GM12878 (cell line): ENCODE data around the gene TLE2. TPM values are rescaled to one million over a fixed set of nuclear protein-coding genes. Genes with fewer than 3 reads are reported as not detected.

Experiments
- ATAC-seq: fragments of 200-7000 bp; cut with Tn5 transposase; 3 replicates; pipeline ENCODE4 v1.9.1; 2020; ENCODE audit warnings: mild to moderate bottlenecking, moderate library complexity
- BruUV-seq: library from RNA; stranded (reverse); fragments of 400-500 nt; replicated peaks from 2 replicates; lab custom pipeline; 2021; lab: Mats Ljungman, UMichigan
- CTCF ChIA-PET: fragments of 300-600 bp; sonication (Branson Sonifier 250); formaldehyde crosslinking; extraction: SDS; loops from one replicate; lab custom pipeline; 2021; ENCODE audit warnings: inconsistent platforms; lab: Yijun Ruan, JAX
- POLR2A ChIA-PET: fragments of 350-600 bp; formaldehyde crosslinking; extraction: SDS; loops from one replicate; lab custom pipeline; 2021; ENCODE audit warnings: inconsistent platforms; lab: Charles Lee
- RAD21 ChIA-PET: fragments of 300-600 bp; sonication (Branson Sonifier 250); formaldehyde crosslinking; loops from one replicate; lab custom pipeline; 2023; ENCODE audit warnings: antibody characterized with exemption; ENCODE audit not compliant: unreplicated experiment; lab: Charles Lee
- SMC1A ChIA-PET: fragments of 300-600 bp; sonication (Branson Sonifier 250); formaldehyde crosslinking; loops from one replicate; lab custom pipeline; 2023; ENCODE audit not compliant: unreplicated experiment, uncharacterized antibody; lab: Charles Lee
- DNase-seq: peaks from one replicate; pipeline ENCODE4 v3.0.0-alpha.2; 2011; ENCODE audit warnings: low read depth, low spot score
- FAIRE-seq: peaks from 3 replicates; lab custom pipeline; 2011; peaks lifted over from hg19 to GRCh38; lab: Jason Lieb, UNC
- H2AFZ ChIP-seq: 2 replicates; pipeline ENCODE4 v1.6.0; 2011; ENCODE audit warnings: low read depth, low read length, control low read depth; ENCODE audit not compliant: control insufficient read depth
- H3K27ac ChIP-seq: 2 replicates; pipeline ENCODE4 v1.5.1; 2011; ENCODE audit warnings: control low read depth; ENCODE audit not compliant: control insufficient read depth, insufficient read depth
- H3K27me3 ChIP-seq, 2 experiments: replicated peaks in 1 of 2; 2 replicates each; pipeline versions ENCODE4 v1.6.0 to v1.6.1; 2011; ENCODE audit warnings: low read length in 1 of 2; ENCODE audit not compliant: control insufficient read depth in 2 of 2, insufficient read depth in 2 of 2
- H3K36me3 ChIP-seq, 2 experiments: 2 replicates each; pipeline ENCODE4 v1.5.1; 2011; ENCODE audit warnings: low read length in 1 of 2; ENCODE audit not compliant: control insufficient read depth in 2 of 2, insufficient read depth in 2 of 2
- H3K4me1 ChIP-seq: 2 replicates; pipeline ENCODE4 v1.6.1; 2011; ENCODE audit warnings: mild to moderate bottlenecking, low read length, moderate library complexity, mixed read lengths; ENCODE audit not compliant: control insufficient read depth, insufficient read depth
- H3K4me2 ChIP-seq: 2 replicates; pipeline ENCODE4 v1.6.0; 2011; ENCODE audit warnings: control low read depth; ENCODE audit not compliant: control insufficient read depth, insufficient read depth
- H3K4me3 ChIP-seq: fragments of 200-600 bp; sonication (generic); 2 replicates; pipeline ENCODE4 v1.5.1; 2016
- H3K79me2 ChIP-seq: 2 replicates; pipeline ENCODE4 v1.6.0; 2011; ENCODE audit warnings: low read length; ENCODE audit not compliant: control insufficient read depth, insufficient read depth
- H3K9ac ChIP-seq: 2 replicates; pipeline ENCODE4 v1.8.0; 2011; ENCODE audit warnings: low read length, control low read depth, mixed read lengths; ENCODE audit not compliant: control insufficient read depth, insufficient read depth
- H3K9me3 ChIP-seq: replicated peaks from 3 replicates; pipeline ENCODE4 v1.5.1; 2011; ENCODE audit warnings: mild to moderate bottlenecking, low read length; ENCODE audit not compliant: control insufficient read depth, insufficient read depth
- H4K20me1 ChIP-seq: 2 replicates; pipeline ENCODE4 v1.6.0; 2011; ENCODE audit not compliant: control insufficient read depth, insufficient read depth
- CUX1 ChIP-seq: IDR thresholded peaks from 2 replicates; pipeline ENCODE4 v1.6.1; 2012; ENCODE audit warnings: improper control_type of control experiment, low read depth, low read length; ENCODE audit not compliant: insufficient replicate concordance
- ESRRA ChIP-seq: IDR thresholded peaks from 2 replicates; pipeline ENCODE4 v1.6.1; 2012; ENCODE audit warnings: mild to moderate bottlenecking, low read length, improper control_type of control experiment
- JUNB ChIP-seq: IDR thresholded peaks from 2 replicates; pipeline ENCODE4 v1.6.1; 2016; ENCODE audit warnings: antibody characterized with exemption, mild to moderate bottlenecking
- POLR2AphosphoS2 ChIP-seq: IDR thresholded peaks from 2 replicates; pipeline ENCODE4 v1.6.1; 2011; ENCODE audit warnings: low read depth, mild to moderate bottlenecking, low read length, improper control_type of control experiment, moderate library complexity
- RAD21 ChIP-seq: IDR thresholded peaks from 2 replicates; pipeline ENCODE4 v1.6.1; 2011; ENCODE audit warnings: mild to moderate bottlenecking, low read depth, low read length, moderate library complexity; ENCODE audit not compliant: insufficient read depth
- SKIL ChIP-seq: fragments of 450-650 bp; IDR thresholded peaks from 2 replicates; pipeline ENCODE4 v1.6.1; 2017; ENCODE audit warnings: mild to moderate bottlenecking, low read depth, inconsistent platforms; ENCODE audit not compliant: poor library complexity, severe bottlenecking
- SMAD1 ChIP-seq: fragments of 450-650 bp; IDR thresholded peaks from 2 replicates; pipeline ENCODE4 v1.6.1; 2018; ENCODE audit warnings: mild to moderate bottlenecking, low read depth; ENCODE audit not compliant: partially characterized antibody
- STAT1 ChIP-seq: fragments of 450-650 bp; conservative IDR thresholded peaks from 2 replicates; pipeline ENCODE4 v1.6.1; 2014; ENCODE audit warnings: antibody characterized with exemption, mild to moderate bottlenecking
- TAF1 ChIP-seq: IDR thresholded peaks from 2 replicates; pipeline ENCODE4 v1.6.1; 2011; ENCODE audit warnings: mild to moderate bottlenecking, low read depth, low read length, borderline replicate concordance
- USF2 ChIP-seq: IDR thresholded peaks from 2 replicates; pipeline ENCODE4 v1.6.1; 2011; ENCODE audit warnings: low read depth, low read length, improper control_type of control experiment, borderline replicate concordance
- WGBS: methylation state at CpG from one replicate; pipeline ENCODE4 v1.1.6; 2016; ENCODE audit warnings: low lambda C conversion rate; ENCODE audit not compliant: insufficient replicate concordance, insufficient coverage; ENCODE audit errors: missing lambda C conversion rate; 5-methylcytosine and 5-hydroxymethylcytosine counted together
- in situ Hi-C: fragments of 300-500 bp; cut with MboI; formaldehyde crosslinking; loops from 9 replicates; pipeline ENCODE4 v1.14.3; 2018; ENCODE audit warnings: mixed read lengths
- intact Hi-C: fragments of 100-400 bp; cut with micrococcal nuclease; formaldehyde crosslinking; loops from one replicate; pipeline ENCODE4 v1.14.2; 2022; ENCODE audit not compliant: unreplicated experiment
- polyA plus RNA-seq, 11 experiments: library from polyadenylated mRNA; depleted of rRNA in 4 of 11; unstranded in 6 of 11; stranded (reverse) in 5 of 11; fragments of >200 nt; fragmentation: Nextera tagmentation in 4 of 11; fragmentation: Illumina TruSeq in 1 of 11; extraction: Ambion mirVana in 4 of 11; extraction: Trizol in 1 of 11; gene quantifications; 1 replicate in 1 of 11; 2 replicates in 10 of 11; pipeline versions ENCODE4 v1.2.1 to v1.2.3, GENCODE V29; 2011 to 2016; ENCODE audit warnings: inconsistent platforms in 2 of 11, missing spikeins in 2 of 11, low read depth in 1 of 11
- total RNA-seq, 4 experiments: library from RNA; depleted of rRNA in 3 of 4; stranded (reverse); fragments of >200 nt in 3 of 4; fragmentation: Illumina TruSeq in 1 of 4; extraction: Trizol in 1 of 4; gene quantifications; 2 replicates each; pipeline versions ENCODE4 v1.2.1 to v1.2.3, GENCODE V29; 2013 to 2021
- TF ChIP-seq, protein P1 (sequence below): IDR thresholded peaks from 2 replicates; pipeline ENCODE4 v1.6.1; 2012; ENCODE audit warnings: low read depth, low read length, improper control_type of control experiment

The TLE2 gene
- total and polyA plus RNA-seq, 10 of the 15 experiments (the other 5 are each of a cell fraction or from before 2014, with no cell fraction given), result 0.05 to 0.21 (median 0.11) TPM; not detected in 5

- no peak for TF ChIP-seq CUX1
- TF ChIP-seq, protein P1, sequence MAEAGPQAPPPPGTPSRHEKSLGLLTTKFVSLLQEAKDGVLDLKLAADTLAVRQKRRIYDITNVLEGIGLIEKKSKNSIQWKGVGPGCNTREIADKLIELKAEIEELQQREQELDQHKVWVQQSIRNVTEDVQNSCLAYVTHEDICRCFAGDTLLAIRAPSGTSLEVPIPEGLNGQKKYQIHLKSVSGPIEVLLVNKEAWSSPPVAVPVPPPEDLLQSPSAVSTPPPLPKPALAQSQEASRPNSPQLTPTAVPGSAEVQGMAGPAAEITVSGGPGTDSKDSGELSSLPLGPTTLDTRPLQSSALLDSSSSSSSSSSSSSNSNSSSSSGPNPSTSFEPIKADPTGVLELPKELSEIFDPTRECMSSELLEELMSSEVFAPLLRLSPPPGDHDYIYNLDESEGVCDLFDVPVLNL, result no peak
- no peak for TF ChIP-seq POLR2AphosphoS2
- no peak for TF ChIP-seq ESRRA
Measured at GRCh38 chr19:3003046-3003445, 26.0 kb downstream of the TLE2 start (continued).

DNA sequence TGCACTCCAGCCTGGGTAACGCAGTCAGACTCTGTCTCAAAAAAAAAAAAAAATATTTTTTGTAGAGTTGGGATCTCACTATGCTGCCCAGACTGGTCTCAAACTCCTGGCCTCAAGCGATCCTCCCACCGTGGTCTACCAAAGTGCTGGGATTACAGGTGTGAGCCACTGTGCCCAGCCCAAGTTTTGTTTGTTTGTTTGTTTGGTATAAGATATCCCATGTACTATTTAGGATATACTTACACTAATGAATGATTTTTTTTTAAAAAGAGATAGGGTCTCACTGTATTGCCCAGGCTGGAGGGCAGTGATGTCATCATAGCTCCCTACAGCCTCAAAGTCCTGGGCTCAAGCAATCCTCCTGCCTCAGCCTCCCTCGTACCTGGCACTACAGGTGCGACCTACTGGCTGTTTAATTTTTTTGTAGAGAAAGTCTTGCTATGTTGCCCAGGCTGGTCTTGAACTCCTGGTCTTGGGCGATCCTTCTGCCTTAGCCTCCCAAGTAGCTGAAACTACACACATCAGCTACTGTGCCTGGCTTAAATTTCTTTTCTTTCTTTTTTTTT lies 27.8 kb downstream of the TLE2 start:
- Histone ChIP-seq H2AFZ (no peak overlapping the region), H3K4me2 (no peak overlapping the region), H3K36me3 (no peaks in the 10 kb centered on the region), H4K20me1 (no peaks in the 10 kb centered on the region), H3K27ac (no peak overlapping the region), H3K79me2 (no peaks in the 10 kb centered on the region), H3K4me1 (no peaks in the 10 kb centered on the region), H3K27me3 (no peaks in the 10 kb centered on the region)
- no peak for ATAC-seq
- ChIA-PET CTCF (no interaction called here), RAD21 (no interaction called here), POLR2A (interaction anchor here (1.2 kb wide), 1 partner anchor 24 kb away, joined by 4 read pairs; the partner anchor contains the start of gene TLE6)
- WGBS, result 65% methylated on average over 6 of the region's 6 CpGs
- in situ Hi-C loops, result no loop called here
- no peak for TF ChIP-seq SKIL
- no peak for TF ChIP-seq JUNB
- TF ChIP-seq SMAD1, result no peak
- TF ChIP-seq STAT1, result no peak
- no peak for TF ChIP-seq TAF1
- TF ChIP-seq, protein P1, result no peak
- TF ChIP-seq USF2, result no peak
- no peak for TF ChIP-seq RAD21
- TF ChIP-seq, all 136 proteins: peak for 0
- DNase-seq (no peak), FAIRE-seq (no peak)
- H3K9ac ChIP-seq, result no peak overlapping the region
- no peak overlapping the region for H3K4me3 ChIP-seq
- no TSS peak for BruUV-seq
- SMC1A ChIA-PET, result no interaction called here
- intact Hi-C loops, result no loop called here
- H3K9me3 ChIP-seq, result no peaks in the 10 kb centered on the region
